Mesenchymal stem cell (in vitro differentiated cells and primary cell): ENCODE measurements around the gene C11orf21.

ENCODE experiments used
- DNase-seq: peaks from one replicate; pipeline ENCODE4 v3.0.0-alpha.2; 2013
- H2AFZ ChIP-seq: one replicate; pipeline ENCODE4 v1.6.1; 2013; ENCODE audit warnings: low read depth, mild to moderate bottlenecking, control low read depth, inconsistent platforms, low read length, moderate library complexity
- H2AK5ac ChIP-seq: 2 replicates; pipeline ENCODE4 v1.6.1; 2013; ENCODE audit warnings: low read length, moderate library complexity, mild to moderate bottlenecking, inconsistent platforms; ENCODE audit not compliant: severe bottlenecking
- H2BK120ac ChIP-seq: one replicate; pipeline ENCODE4 v1.6.1; 2013; ENCODE audit warnings: low read depth, mild to moderate bottlenecking, inconsistent platforms, low read length, moderate library complexity
- H2BK12ac ChIP-seq, 2 experiments: one replicate each; pipeline ENCODE4 v1.6.1; 2013; ENCODE audit warnings: inconsistent platforms in 2 of 2, low read length in 2 of 2, mild to moderate bottlenecking in 2 of 2, moderate library complexity in 2 of 2, control low read depth in 1 of 2
- H2BK15ac ChIP-seq: one replicate; pipeline ENCODE4 v1.6.1; 2013; ENCODE audit warnings: mild to moderate bottlenecking, low read depth, inconsistent platforms; ENCODE audit not compliant: poor library complexity, severe bottlenecking
- H2BK5ac ChIP-seq: 2 replicates; pipeline ENCODE4 v1.6.1; 2013; ENCODE audit warnings: low read depth, mild to moderate bottlenecking, low read length, control low read depth, inconsistent platforms; ENCODE audit not compliant: poor library complexity, severe bottlenecking
- H3K14ac ChIP-seq, 2 experiments: one replicate each; pipeline ENCODE4 v1.6.1; 2013; ENCODE audit warnings: inconsistent platforms in 2 of 2, low read length in 2 of 2, control low read depth in 1 of 2, mild to moderate bottlenecking in 1 of 2, moderate library complexity in 1 of 2
- H3K18ac ChIP-seq, 2 experiments: one replicate each; pipeline ENCODE4 v1.6.1; 2013; ENCODE audit warnings: inconsistent platforms in 2 of 2, low read length in 2 of 2, control low read depth in 1 of 2, low read depth in 1 of 2, mild to moderate bottlenecking in 1 of 2
- H3K23ac ChIP-seq, 2 experiments: one replicate each; pipeline ENCODE4 v1.6.1; 2013; ENCODE audit warnings: inconsistent platforms in 2 of 2, low read length in 2 of 2, mild to moderate bottlenecking in 2 of 2, moderate library complexity in 2 of 2, control low read depth in 1 of 2
- H3K27ac ChIP-seq: 2 replicates; pipeline ENCODE4 v1.5.1; 2013; ENCODE audit warnings: mild to moderate bottlenecking, moderate library complexity, low read length, control low read depth, inconsistent platforms; ENCODE audit not compliant: poor library complexity, severe bottlenecking
- H3K27me3 ChIP-seq, 2 experiments: 2 replicates each; pipeline versions ENCODE4 v1.6.1 to v1.7.0; 2013; ENCODE audit warnings: low read length in 2 of 2, mild to moderate bottlenecking in 2 of 2, moderate library complexity in 2 of 2, control low read depth in 1 of 2, inconsistent platforms in 1 of 2; ENCODE audit not compliant: control insufficient read depth in 1 of 2, insufficient read depth in 1 of 2
- H3K36me3 ChIP-seq, 2 experiments: 2 replicates each; pipeline versions ENCODE4 v1.6.1 to v1.7.0; 2013; ENCODE audit warnings: low read length in 2 of 2, control low read depth in 1 of 2, inconsistent platforms in 1 of 2, low read depth in 1 of 2, mild to moderate bottlenecking in 1 of 2; ENCODE audit not compliant: insufficient read depth in 2 of 2, control insufficient read depth in 1 of 2
- H3K4ac ChIP-seq, 2 experiments: one replicate each; pipeline ENCODE4 v1.6.1; 2013; ENCODE audit warnings: inconsistent platforms in 2 of 2, low read length in 2 of 2, mild to moderate bottlenecking in 2 of 2, moderate library complexity in 2 of 2, control low read depth in 1 of 2, low read depth in 1 of 2
- H3K4me1 ChIP-seq: 2 replicates; pipeline ENCODE4 v1.6.1; 2013; ENCODE audit warnings: low read depth, low read length, control low read depth; ENCODE audit not compliant: control insufficient read depth, insufficient read depth
- H3K4me2 ChIP-seq: 2 replicates; pipeline ENCODE4 v1.6.1; 2013; ENCODE audit warnings: low read length, mild to moderate bottlenecking, inconsistent platforms; ENCODE audit not compliant: poor library complexity, severe bottlenecking
- H3K4me3 ChIP-seq, 2 experiments: 2 replicates each; pipeline versions ENCODE4 v1.5.1 to v1.7.0; 2013; ENCODE audit warnings: low read length in 2 of 2, mild to moderate bottlenecking in 2 of 2, control low read depth in 1 of 2, low read depth in 1 of 2; ENCODE audit not compliant: insufficient read depth in 1 of 2
- H3K79me1 ChIP-seq: replicated peaks from 2 replicates; pipeline ENCODE4 v1.6.1; 2013; ENCODE audit warnings: mild to moderate bottlenecking, control low read depth, low read length, inconsistent platforms; ENCODE audit not compliant: poor library complexity, severe bottlenecking
- H3K9ac ChIP-seq: 2 replicates; pipeline ENCODE4 v1.7.0; 2013; ENCODE audit warnings: mild to moderate bottlenecking, low read length, moderate library complexity
- H3K9me3 ChIP-seq: 2 replicates; pipeline ENCODE4 v1.7.0; 2013; ENCODE audit warnings: mild to moderate bottlenecking, low read length; ENCODE audit not compliant: control insufficient read depth
- H4K8ac ChIP-seq: one replicate; pipeline ENCODE4 v1.6.1; 2013; ENCODE audit warnings: inconsistent platforms, mild to moderate bottlenecking, low read length, moderate library complexity
- H4K91ac ChIP-seq: one replicate; pipeline ENCODE4 v1.6.1; 2013; ENCODE audit warnings: mild to moderate bottlenecking, low read length, inconsistent platforms
- WGBS: methylation state at CpG from one replicate; pipeline ENCODE4 v1.1.7; 2013; ENCODE audit warnings: mixed read lengths; 5-methylcytosine and 5-hydroxymethylcytosine counted together

C11orf21 gene

DNA sequence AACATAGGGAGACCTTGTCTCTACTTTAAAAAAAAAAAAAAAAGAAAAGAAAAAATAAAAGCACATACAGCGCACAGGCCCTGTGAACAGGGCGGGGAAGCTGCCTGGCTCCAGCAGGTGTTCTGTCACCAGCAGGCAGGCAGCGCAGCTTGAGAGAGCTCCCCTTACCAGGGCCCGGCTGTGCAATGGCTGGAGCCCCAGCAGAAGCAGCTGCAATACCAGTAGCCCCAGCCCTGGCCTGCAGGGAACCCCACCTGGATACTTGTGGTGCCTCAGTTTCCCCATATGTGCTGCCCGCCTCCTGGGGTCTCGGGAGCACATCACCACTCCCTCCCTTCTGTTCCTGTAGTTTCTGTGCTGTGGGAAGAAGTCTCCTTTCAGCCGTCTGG lies 12.4 kb upstream of the C11orf21 start:
- H4K91ac ChIP-seq, result no peak overlapping the region
- H3K27me3 ChIP-seq, result no peaks in the 10 kb centered on the region
- DNase-seq, result no peak
- H3K4me2 ChIP-seq, result no peak overlapping the region
- H3K4me3 ChIP-seq, result no peak overlapping the region
- no peak overlapping the region for H2BK5ac ChIP-seq
- no peak overlapping the region for H2AFZ ChIP-seq
- no peak overlapping the region for H2BK12ac ChIP-seq
- H3K36me3 ChIP-seq, result no peaks in the 10 kb centered on the region
- H3K9me3 ChIP-seq, result peaks cover 8% of the 10 kb centered on the region
- H3K27ac ChIP-seq, result no peak overlapping the region
- H3K18ac ChIP-seq, result no peak overlapping the region
- H3K23ac ChIP-seq, result no peak overlapping the region
- H3K4me1 ChIP-seq, result peaks cover 18% of the 10 kb centered on the region
- H2BK15ac ChIP-seq, result no peak overlapping the region
- 87% methylated on average over 7 of the region's 7 CpGs for WGBS
- no peak overlapping the region for H2BK120ac ChIP-seq
- no peaks in the 10 kb centered on the region for H3K79me1 ChIP-seq
- H2AK5ac ChIP-seq, result no peak overlapping the region
- no peak overlapping the region for H4K8ac ChIP-seq
- no peak overlapping the region for H3K14ac ChIP-seq
- H3K9ac ChIP-seq, result peak overlapping the region; percentile 65
- no peak overlapping the region for H3K4ac ChIP-seq

DNA sequence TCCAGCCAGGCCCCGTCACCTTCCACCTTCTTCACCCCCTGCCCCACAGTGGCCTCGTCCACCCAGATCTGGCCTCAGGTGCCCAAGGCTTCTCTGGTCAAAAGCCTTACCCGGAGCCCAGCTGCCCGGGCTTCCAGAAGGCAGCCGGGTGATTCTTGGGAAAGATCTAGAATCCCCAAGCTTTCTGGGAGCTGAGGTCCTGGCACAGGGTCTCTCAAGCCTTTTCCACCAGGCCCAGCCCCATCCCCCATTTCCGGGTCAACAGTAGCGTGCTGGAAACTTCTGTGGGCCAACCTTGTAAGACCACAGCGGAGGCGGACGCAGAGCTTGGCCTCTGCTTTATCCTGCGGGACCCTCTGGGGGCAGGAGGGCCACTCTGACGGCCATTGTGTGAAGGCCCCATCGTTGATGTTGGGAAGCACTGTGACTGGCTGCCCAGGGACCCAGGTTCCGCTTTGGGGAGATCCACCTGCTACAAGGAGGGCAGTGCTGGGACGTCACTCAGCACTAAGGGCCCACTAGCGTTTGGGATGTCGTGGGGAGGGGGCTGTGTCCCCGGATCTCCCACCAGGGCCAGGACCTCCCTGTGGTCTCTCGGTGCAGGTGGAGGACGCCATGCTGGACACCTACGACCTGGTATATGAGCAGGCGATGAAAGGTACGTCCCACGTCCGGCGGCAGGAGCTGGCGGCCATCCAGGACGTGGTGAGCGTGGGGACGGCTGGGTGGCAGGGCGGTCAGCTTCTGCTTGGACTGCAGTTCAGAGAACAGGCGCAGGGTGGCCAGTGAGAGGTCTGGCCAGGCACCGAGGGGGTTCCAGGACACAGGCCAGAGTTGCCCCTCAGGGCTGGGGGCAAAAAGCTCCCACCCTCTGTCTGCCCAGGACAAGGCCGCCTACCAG lies 11.6 kb upstream of the C11orf21 start:
- 93% methylated on average over 34 of the region's 34 CpGs for WGBS
- Histone ChIP-seq H2BK12ac (peak overlapping the region in 1 of 2 experiments; percentile 15), H3K14ac (no peak overlapping the region), H3K9me3 (peaks cover 8% of the 10 kb centered on the region), H3K27me3 (no peaks in the 10 kb centered on the region), H3K4me1 (peaks cover 18% of the 10 kb centered on the region), H3K36me3 (no peaks in the 10 kb centered on the region), H3K18ac (no peak overlapping the region), H2BK5ac (no peak overlapping the region), H4K8ac (no peak overlapping the region), H2AFZ (no peak overlapping the region), H3K27ac (no peak overlapping the region), H3K4me3 (no peak overlapping the region), H2BK15ac (no peak overlapping the region), H3K79me1 (no peaks in the 10 kb centered on the region), H2AK5ac (no peak overlapping the region), H2BK120ac (no peak overlapping the region), H3K4me2 (no peak overlapping the region), H4K91ac (no peak overlapping the region), H3K23ac (no peak overlapping the region), H3K4ac (no peak overlapping the region), H3K9ac (peak overlapping the region; percentile 73)
- no peak for DNase-seq

DNA sequence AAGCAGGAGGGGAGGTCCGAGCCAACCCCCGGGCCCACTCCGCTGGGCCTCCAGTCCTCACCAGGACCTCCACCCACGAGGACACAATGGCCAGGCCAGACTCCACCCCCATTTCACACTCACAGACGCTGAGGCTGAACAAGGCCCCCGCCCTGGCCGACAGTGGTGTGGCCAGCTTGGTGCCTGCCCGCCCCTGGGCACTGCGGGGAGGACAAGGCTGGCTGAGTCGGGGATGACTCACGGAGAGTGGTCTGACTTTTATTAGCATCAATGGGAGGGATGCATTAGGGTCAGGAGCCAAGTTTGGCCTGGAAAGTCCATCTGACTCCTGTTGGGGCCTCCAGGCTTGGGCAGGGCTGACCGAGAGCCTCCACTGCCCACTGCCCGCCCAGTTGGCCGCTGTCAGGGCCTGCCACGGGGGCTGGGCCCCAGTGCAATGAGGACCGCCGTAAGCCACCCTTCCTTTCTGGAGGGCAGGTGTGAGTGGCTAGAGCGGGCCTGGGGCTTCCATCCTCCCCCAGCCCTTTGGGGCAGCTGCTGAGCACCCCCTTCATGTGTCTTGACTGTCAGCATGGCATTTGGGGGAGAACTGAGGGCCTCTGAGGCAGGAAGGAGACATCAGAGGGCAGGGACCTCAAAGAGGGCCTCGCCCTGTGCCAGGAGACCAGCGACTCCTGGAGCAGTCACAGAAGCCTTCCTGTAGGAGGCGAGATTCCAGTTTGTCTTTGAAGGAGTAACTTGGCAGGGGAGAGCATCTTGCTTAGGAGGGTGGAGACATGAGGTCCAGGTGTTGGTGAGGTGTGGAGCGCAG lies 10.7 kb upstream of the C11orf21 start:
- H3K27ac ChIP-seq, result no peak overlapping the region
- H3K4ac ChIP-seq, result peak overlapping the region in 1 of 2 experiments; percentile 16
- H4K91ac ChIP-seq, result peak overlapping the region; percentile 43
- H3K14ac ChIP-seq, result peak overlapping the region in 1 of 2 experiments; percentile 57
- H3K4me2 ChIP-seq, result no peak overlapping the region
- H2BK15ac ChIP-seq, result no peak overlapping the region
- peak overlapping the region; percentile 73 for H3K9ac ChIP-seq
- WGBS, result 71% methylated on average over 18 of the region's 22 CpGs
- H3K4me3 ChIP-seq, result peak overlapping the region in 1 of 2 experiments; percentile 39
- DNase-seq, result peak; percentile 29
- peak overlapping the region; percentile 42 for H4K8ac ChIP-seq
- no peak overlapping the region for H2AK5ac ChIP-seq
- H2AFZ ChIP-seq, result no peak overlapping the region
- H3K36me3 ChIP-seq, result no peaks in the 10 kb centered on the region
- H3K27me3 ChIP-seq, result no peaks in the 10 kb centered on the region
- no peak overlapping the region for H3K23ac ChIP-seq
- H2BK5ac ChIP-seq, result no peak overlapping the region
- no peak overlapping the region for H2BK120ac ChIP-seq
- peak overlapping the region in 1 of 2 experiments; percentile 4 for H3K18ac ChIP-seq
- peak overlapping the region; percentile 5 to 72 for H2BK12ac ChIP-seq
- no peaks in the 10 kb centered on the region for H3K79me1 ChIP-seq
- peaks cover under 1% of the 10 kb centered on the region for H3K9me3 ChIP-seq
- peaks cover 18% of the 10 kb centered on the region for H3K4me1 ChIP-seq
